A549 (cell line): Measurements from ENCODE around the gene GLTPD2. TPM values are rescaled to one million over a fixed set of nuclear protein-coding genes. Genes with fewer than 3 reads are reported as not detected.

Experiments used
- ATAC-seq, 2 experiments: fragments of 200-7000 bp in 1 of 2; fragments of >200 bp in 1 of 2; cut with Nextera tagmentation in 1 of 2; cut with Tn5 transposase in 1 of 2; 3 replicates each; pipeline versions ENCODE4 v1.8.0 to v1.9.1; 2018 to 2020; ENCODE audit warnings: mild to moderate bottlenecking in 1 of 2, moderate library complexity in 1 of 2
- CTCF ChIA-PET: fragments of 300-600 bp; sonication (Branson Sonifier 250); formaldehyde crosslinking; extraction: SDS; loops from one replicate; lab custom pipeline; 2021; ENCODE audit warnings: antibody characterized with exemption, inconsistent platforms; lab: Yijun Ruan, JAX
- POLR2A ChIA-PET: fragments of 350-600 bp; formaldehyde crosslinking; extraction: SDS; loops from one replicate; lab custom pipeline; 2021; ENCODE audit warnings: antibody characterized with exemption, inconsistent platforms; lab: Yijun Ruan, JAX
- DNase-seq, 2 experiments: peaks; one replicate each; pipeline versions ENCODE4 v3.0.0 to v3.0.0-alpha.2; 2011 to 2016; ENCODE audit warnings: low read depth in 1 of 2, low spot score in 1 of 2
- FAIRE-seq: peaks from 2 replicates; lab custom pipeline; 2011; peaks lifted over from hg19 to GRCh38; lab: Jason Lieb, UNC
- H3K27ac ChIP-seq, 2 experiments: fragments of >200 bp; sonication (Bioruptor Twin); formaldehyde crosslinking; 3 replicates each; pipeline ENCODE4 v1.5.1; 2016 to 2017
- H3K4me1 ChIP-seq: fragments of >200 bp; sonication (Bioruptor Twin); formaldehyde crosslinking; 3 replicates; pipeline ENCODE4 v1.6.1; 2016
- H3K4me2 ChIP-seq: fragments of >200 bp; sonication (Bioruptor Twin); formaldehyde crosslinking; 3 replicates; pipeline ENCODE4 v1.6.1; 2016
- H3K4me3 ChIP-seq: fragments of >200 bp; sonication (Bioruptor Twin); formaldehyde crosslinking; 3 replicates; pipeline ENCODE4 v1.5.1; 2016
- H3K9me3 ChIP-seq: fragments of >200 bp; sonication (Bioruptor Twin); formaldehyde crosslinking; 3 replicates; pipeline ENCODE4 v1.6.1; 2016
- CBX2 ChIP-seq: fragments of 200-600 bp; sonication (generic); IDR thresholded peaks from 2 replicates; pipeline ENCODE4 v1.6.1; 2016; ENCODE audit warnings: low read depth, mild to moderate bottlenecking, borderline replicate concordance
- CHD2 ChIP-seq: fragments of 150-350 bp; IDR thresholded peaks from 2 replicates; pipeline ENCODE4 v1.6.1; 2014; ENCODE audit warnings: low read length; ENCODE audit not compliant: partially characterized antibody
- CHD4 ChIP-seq: fragments of 200-600 bp; sonication (generic); IDR thresholded peaks from 2 replicates; pipeline ENCODE4 v1.6.1; 2016; ENCODE audit warnings: antibody characterized with exemption, mild to moderate bottlenecking, borderline replicate concordance
- CTCF ChIP-seq: fragments of >200 bp; sonication (Bioruptor Twin); formaldehyde crosslinking; IDR thresholded peaks from 3 replicates; pipeline ENCODE4 v1.5.1; 2016
- EHMT2 ChIP-seq: fragments of 200-600 bp; sonication (generic); IDR thresholded peaks from 2 replicates; pipeline ENCODE4 v1.6.1; 2016; ENCODE audit warnings: antibody characterized with exemption, low read depth, mild to moderate bottlenecking, moderate library complexity
- EP300 ChIP-seq, 2 experiments: fragments of >200 bp; sonication (Bioruptor Twin); formaldehyde crosslinking; IDR thresholded peaks; 2 replicates in 1 of 2; 3 replicates in 1 of 2; pipeline ENCODE4 v1.6.1; 2016 to 2017
- ESRRA ChIP-seq: fragments of 150-350 bp; IDR thresholded peaks from 2 replicates; pipeline ENCODE4 v1.6.1; 2014; ENCODE audit warnings: mild to moderate bottlenecking, low read length, borderline replicate concordance
- FOSL2 ChIP-seq, 2 experiments: fragments of 450-650 bp in 1 of 2; fragments of >200 bp in 1 of 2; sonication (Bioruptor Twin) in 1 of 2; formaldehyde crosslinking; IDR thresholded peaks; 2 replicates each; pipeline versions ENCODE4 v1.5.0 to v1.6.1; 2016 to 2020; ENCODE audit warnings: mild to moderate bottlenecking in 1 of 2, moderate library complexity in 1 of 2
- HOXA7 ChIP-seq: fragments of 250-450 bp; sonication (Bioruptor Pico); IDR thresholded peaks from 2 replicates; pipeline ENCODE4 v1.5.0; 2020; ENCODE audit warnings: mild to moderate bottlenecking, moderate library complexity
- HOXB5 ChIP-seq: fragments of 250-450 bp; sonication (Bioruptor Pico); IDR thresholded peaks from 2 replicates; pipeline ENCODE4 v1.5.0; 2020; ENCODE audit warnings: mild to moderate bottlenecking, moderate library complexity
- JUN ChIP-seq, 2 experiments: fragments of >200 bp; sonication (Bioruptor Twin); formaldehyde crosslinking; IDR thresholded peaks; 2 replicates in 1 of 2; 3 replicates in 1 of 2; pipeline ENCODE4 v1.6.1; 2016 to 2017
- JUNB ChIP-seq: fragments of >200 bp; sonication (Bioruptor Twin); formaldehyde crosslinking; IDR thresholded peaks from 2 replicates; pipeline ENCODE4 v1.6.1; 2016
- KDM5A ChIP-seq: fragments of 200-600 bp; sonication (generic); IDR thresholded peaks from 2 replicates; pipeline ENCODE4 v1.6.1; 2016; ENCODE audit warnings: antibody characterized with exemption, mild to moderate bottlenecking
- MAFK ChIP-seq: fragments of 450-650 bp; IDR thresholded peaks from 2 replicates; pipeline ENCODE4 v1.6.1; 2014; ENCODE audit not compliant: partially characterized antibody
- MAZ ChIP-seq: fragments of 150-350 bp; IDR thresholded peaks from 2 replicates; pipeline ENCODE4 v1.6.1; 2014; ENCODE audit warnings: antibody characterized with exemption, low read depth, low read length, borderline replicate concordance
- NPAS2 ChIP-seq: fragments of 250-450 bp; sonication (Bioruptor Pico); IDR thresholded peaks from 2 replicates; pipeline ENCODE4 v1.8.0; 2022; ENCODE audit warnings: mild to moderate bottlenecking, moderate library complexity, borderline replicate concordance
- NR3C1 ChIP-seq: fragments of >200 bp; sonication (Bioruptor Twin); formaldehyde crosslinking; IDR thresholded peaks from 3 replicates; pipeline ENCODE4 v1.6.1; 2017
- PHF8 ChIP-seq: fragments of 200-600 bp; sonication (generic); IDR thresholded peaks from 2 replicates; pipeline ENCODE4 v1.6.1; 2016; ENCODE audit warnings: low read depth, mild to moderate bottlenecking, antibody characterized with exemption, moderate library complexity, borderline replicate concordance
- POLR2A ChIP-seq: IDR thresholded peaks from 2 replicates; pipeline ENCODE4 v1.6.1; 2012; ENCODE audit warnings: mild to moderate bottlenecking, low read length
- RAD21 ChIP-seq, 2 experiments: fragments of >200 bp in 1 of 2; sonication (Bioruptor Twin) in 1 of 2; formaldehyde crosslinking in 1 of 2; IDR thresholded peaks in 1 of 2; conservative IDR thresholded peaks in 1 of 2; 2 replicates in 1 of 2; 3 replicates in 1 of 2; pipeline ENCODE4 v1.6.1; 2012 to 2018; ENCODE audit warnings: inconsistent platforms in 1 of 2
- RARB ChIP-seq: fragments of 250-450 bp; sonication (Bioruptor Pico); IDR thresholded peaks from 2 replicates; pipeline ENCODE4 v1.8.0; 2021; ENCODE audit warnings: mild to moderate bottlenecking, moderate library complexity
- TFCP2L1 ChIP-seq: fragments of 250-450 bp; sonication (Bioruptor Pico); IDR thresholded peaks from 2 replicates; pipeline ENCODE4 v1.5.0; 2021; ENCODE audit warnings: mild to moderate bottlenecking
- TP53 ChIP-seq: fragments of 250-450 bp; sonication (Bioruptor Pico); IDR thresholded peaks from 2 replicates; pipeline ENCODE4 v1.5.0; 2021; ENCODE audit warnings: mild to moderate bottlenecking, moderate library complexity
- ZNF302 ChIP-seq: fragments of 250-450 bp; sonication (Bioruptor Pico); IDR thresholded peaks from 2 replicates; pipeline ENCODE4 v1.9.0; 2021; ENCODE audit warnings: inconsistent platforms, mild to moderate bottlenecking, moderate library complexity
- WGBS: methylation state at CpG from one replicate; pipeline ENCODE4 v1.1.6; 2017; ENCODE audit errors: missing lambda C conversion rate; 5-methylcytosine and 5-hydroxymethylcytosine counted together
- polyA plus RNA-seq, 4 experiments: library from polyadenylated mRNA; depleted of rRNA in 3 of 4; stranded (reverse); fragments of >200 nt; fragmentation: RNase III in 1 of 4; extraction: RNeasy Plus Mini Kit Qiagen cat#74134 plus additional on column Dnase treatment in 1 of 4; gene quantifications; 2 replicates in 3 of 4; 3 replicates in 1 of 4; pipeline ENCODE4 v1.2.3, GENCODE V29; 2011 to 2017
- TF ChIP-seq, protein P1 (sequence below): fragments of 250-450 bp; sonication (Bioruptor Pico); IDR thresholded peaks from 2 replicates; pipeline ENCODE4 v1.5.0; 2020; ENCODE audit warnings: low read depth, mild to moderate bottlenecking, moderate library complexity

GLTPD2 gene
- polyA plus RNA-seq, 2 of the 4 experiments (the other 2 are of a cell fraction), result not detected

DNA sequence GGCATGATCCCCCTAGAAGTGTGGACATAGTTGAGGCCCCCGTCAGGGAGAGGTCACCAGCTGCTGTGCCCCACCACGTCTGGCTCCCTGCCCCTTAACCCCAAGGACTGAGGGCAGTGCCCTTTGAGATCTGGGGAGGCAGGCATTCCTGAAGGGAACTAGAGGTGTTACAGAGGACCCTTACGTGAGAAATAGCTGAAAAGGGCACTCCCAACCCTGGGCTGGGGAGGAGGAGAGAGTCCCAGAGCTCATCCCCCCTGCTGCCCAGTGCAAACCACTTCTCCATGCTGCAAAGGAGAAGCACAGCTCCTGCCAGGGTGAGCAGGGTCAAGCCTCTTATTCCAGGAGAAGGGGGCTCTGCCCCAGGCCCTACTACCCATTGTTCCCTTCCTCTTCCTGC lies 34.1 kb downstream of the GLTPD2 start:
- TF ChIP-seq POLR2A (no peak), CHD2 (no peak), MAFK (no peak), EHMT2 (no peak), NR3C1 (no peak), ZNF302 (CRISPR knock-in tag) (no peak), HOXA7 (CRISPR knock-in tag) (no peak), NPAS2 (CRISPR knock-in tag) (no peak), ESRRA (no peak), CBX2 (no peak), TP53 (CRISPR knock-in tag) (no peak), CHD4 (no peak), KDM5A (no peak), JUNB (no peak), CTCF (no peak), HOXB5 (CRISPR knock-in tag) (no peak)
- TF ChIP-seq, protein P1, sequence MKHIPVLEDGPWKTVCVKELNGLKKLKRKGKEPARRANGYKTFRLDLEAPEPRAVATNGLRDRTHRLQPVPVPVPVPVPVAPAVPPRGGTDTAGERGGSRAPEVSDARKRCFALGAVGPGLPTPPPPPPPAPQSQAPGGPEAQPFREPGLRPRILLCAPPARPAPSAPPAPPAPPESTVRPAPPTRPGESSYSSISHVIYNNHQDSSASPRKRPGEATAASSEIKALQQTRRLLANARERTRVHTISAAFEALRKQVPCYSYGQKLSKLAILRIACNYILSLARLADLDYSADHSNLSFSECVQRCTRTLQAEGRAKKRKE (CRISPR knock-in tag), result no peak
- 87% methylated on average over 3 of the region's 3 CpGs for WGBS
- ChIA-PET POLR2A (no interaction called here), CTCF (interaction anchor here (1.1 to 5.8 kb wide), 6 partner anchors 15 to 65 kb away, joined by 3 to 21 read pairs (median 6); partner anchors contain the start of gene GLTPD2)
- DNase-seq (no peak), ATAC-seq (peak; percentile 23 to 54; a peak in 3 of 6 replicates), FAIRE-seq (no peak)
- H3K27ac ChIP-seq, result no peak overlapping the region
- H3K4me1 ChIP-seq, result no peaks in the 10 kb centered on the region
- H3K4me3 ChIP-seq, result no peak overlapping the region
- H3K4me2 ChIP-seq, result no peak overlapping the region
- no peaks in the 10 kb centered on the region for H3K9me3 ChIP-seq

GRCh38 chr17:4823373-4824089 lies 34.8 kb downstream of the GLTPD2 start:
- ChIA-PET POLR2A (interaction anchor here (0.6 to 1.1 kb wide), 2 partner anchors 28 to 680 kb away, joined by 4 to 7 read pairs; partner anchors contain the start of gene PSMB6), CTCF (interaction anchor here (0.6 to 5.8 kb wide), 10 partner anchors 11 to 147 kb away, joined by 3 to 21 read pairs (median 4); partner anchors contain the start of gene GLTPD2)
- no peaks in the 10 kb centered on the region for H3K9me3 ChIP-seq
- H3K27ac ChIP-seq, result no peak overlapping the region
- H3K4me1 ChIP-seq, result no peaks in the 10 kb centered on the region
- no peak overlapping the region for H3K4me2 ChIP-seq
- 78% methylated on average over 12 of the region's 12 CpGs for WGBS
- DNase-seq, result no peak
- FAIRE-seq, result no peak
- ATAC-seq, result peak; percentile 18 to 49; a peak in 3 of 6 replicates
- no peak overlapping the region for H3K4me3 ChIP-seq
- TF ChIP-seq JUN (IDR thresholded peaks at IDR 0.05) (no peak), RAD21 (conservative IDR thresholded peaks at IDR 0.05 in 1 of 2, IDR thresholded peaks at IDR 0.05 in 1 of 2) (no peak), FOSL2 (IDR thresholded peaks at IDR 0.05) (no peak), FOSL2 (CRISPR knock-in tag; IDR thresholded peaks at IDR 0.05) (no peak), EP300 (IDR thresholded peaks at IDR 0.05) (no peak), MAFK (no peak), TFCP2L1 (CRISPR knock-in tag) (no peak), PHF8 (no peak), RARB (no peak), MAZ (no peak), EHMT2 (no peak), CHD4 (no peak)
